Motor neuron (in vitro differentiated cells): ENCODE data around the gene DNAJC5. TPM values are rescaled to one million over a fixed set of nuclear protein-coding genes. Genes with fewer than 3 reads are reported as not detected.

Experiments used
- ATAC-seq, 8 experiments: fragments of 200-7000 bp; cut with Tn5 transposase; replicated peaks in 6 of 8; 2 replicates each; pipeline ENCODE4 v1.8.0; 2021; ENCODE audit warnings: mild to moderate bottlenecking in 8 of 8, moderate library complexity in 8 of 8
- H3K27ac ChIP-seq, 2 donors: fragments of 250-450 bp; sonication (Bioruptor Pico); 2 replicates each; pipeline ENCODE4 v1.9.0; 2021; ENCODE audit warnings: antibody characterized with exemption in 2 of 2, mild to moderate bottlenecking in 2 of 2, moderate library complexity in 1 of 2
- H3K4me1 ChIP-seq, 2 donors: fragments of 250-450 bp; sonication (Bioruptor Pico); replicated peaks in 1 of 2; 2 replicates each; pipeline ENCODE4 v1.6.1; 2021; ENCODE audit warnings: antibody characterized with exemption in 2 of 2, mild to moderate bottlenecking in 2 of 2, moderate library complexity in 1 of 2
- H3K4me3 ChIP-seq, 5 donors: fragments of 250-450 bp; sonication (Bioruptor Pico); 2 replicates each; pipeline ENCODE4 v1.9.0; 2021; ENCODE audit warnings: antibody characterized with exemption in 5 of 5, mild to moderate bottlenecking in 5 of 5, moderate library complexity in 4 of 5
- WGBS, 10 experiments: fragments of 450-650 bp; shearing (Covaris generic); methylation state at CpG; one replicate each; pipeline ENCODE4 v1.0.0; 2022; 5-methylcytosine and 5-hydroxymethylcytosine counted together
- in situ Hi-C, 9 experiments: fragments of 400-800 bp; cut with MboI; loops; one replicate each; pipeline ENCODE4 v1.15.0; 2021; ENCODE audit warnings: low sequenced_read_pairs in 9 of 9, low pct_unique_long_range_greater_than_20kb in 2 of 9; ENCODE audit not compliant: unreplicated experiment in 9 of 9
- total RNA-seq, 8 experiments: library from RNA; unstranded; fragments of 300-600 nt; gene quantifications; 2 replicates each; pipeline versions ENCODE4 v1.2.3 to v1.2.4, GENCODE V29; 2022

Gene DNAJC5
- total RNA-seq, 8 experiments from 2014 or later, result 31.7 to 80.7 (median 41.5) TPM

- in situ Hi-C loops, result no loop called here
Observed at GRCh38 chr20:63891061-63892002, 3.6 kb upstream of the DNAJC5 start.

GRCh38 chr20:63892402-63892801 is 2.5 kb upstream of the DNAJC5 start:
- WGBS, 10 experiments, result 40 to 100% (median 84%) methylated on average over 1 to 6 of the region's 7 CpGs; no CpG with 5 or more reads in 2 of the 10 experiments
- ATAC-seq, result no peak
- peaks cover 7 to 20% of the 10 kb centered on the region in 2 donors for H3K4me1 ChIP-seq
- no peak overlapping the region for H3K27ac ChIP-seq
- in situ Hi-C loops, result no loop called here
- no peak overlapping the region for H3K4me3 ChIP-seq

More at GRCh38 chr20:63891061-63892002, 3.6 kb upstream of the DNAJC5 start:
- H3K27ac ChIP-seq, result no peak overlapping the region
- ATAC-seq, result no peak
- H3K4me1 ChIP-seq, result peaks cover 0 to 11% of the 10 kb centered on the region in 2 donors
- 80 to 100% (median 86%) methylated on average over 1 to 19 of the region's 29 CpGs; no CpG with 5 or more reads in 3 of the 10 experiments for WGBS, 10 experiments
- no peak overlapping the region for H3K4me3 ChIP-seq

GRCh38 chr20:63893999-63894357 is 948 bp upstream of the DNAJC5 start:
- H3K4me3 ChIP-seq, result peak overlapping the region; percentile 51 to 67 (median 56)
- in situ Hi-C loops, result no loop called here
- ATAC-seq, result no peak
- WGBS, 10 experiments, result 0 to 44% (median 33%) methylated on average over 1 to 6 of the region's 6 CpGs; no CpG with 5 or more reads in 3 of the 10 experiments
- H3K27ac ChIP-seq, result no peak overlapping the region
- H3K4me1 ChIP-seq, result peaks cover 7 to 20% of the 10 kb centered on the region in 2 donors

DNA sequence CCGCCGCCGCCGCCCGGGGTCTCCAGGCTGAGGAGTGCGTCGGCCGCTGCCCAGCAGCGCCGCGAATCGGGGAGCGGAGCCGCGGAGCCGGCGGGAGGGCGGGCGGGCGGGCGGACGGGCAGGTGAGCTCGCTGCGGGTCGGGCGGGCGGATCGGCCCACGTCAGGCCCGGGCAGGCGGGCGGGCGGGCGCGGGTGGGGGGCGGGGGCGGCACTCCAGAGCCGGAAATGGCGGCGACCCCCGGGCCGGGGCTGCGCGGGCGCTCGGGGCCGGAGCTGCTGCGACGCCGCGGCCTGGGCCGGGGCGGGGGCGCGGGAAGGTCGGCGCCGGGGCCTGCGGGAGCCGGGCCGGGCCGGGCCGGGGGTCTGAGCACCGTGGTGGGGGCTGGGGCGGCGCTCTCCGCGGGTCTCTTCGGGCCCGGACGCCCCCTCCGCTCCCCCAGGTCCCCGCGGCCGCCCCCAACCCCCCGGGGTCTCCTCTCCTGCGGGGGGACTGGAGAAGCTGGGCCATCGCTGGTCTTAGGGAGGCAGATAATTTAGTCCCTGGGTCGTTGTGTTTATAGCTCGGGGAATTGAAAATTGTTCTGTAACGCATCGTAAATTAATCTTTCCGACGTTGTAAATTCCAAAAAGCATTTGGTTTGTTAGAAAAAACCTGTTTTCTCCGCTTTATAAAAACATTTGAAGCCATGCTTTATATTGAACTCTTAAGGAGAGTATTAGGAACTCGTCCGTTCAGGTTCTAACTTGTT is 451 bp downstream of the DNAJC5 start:
- peak in 5 of 8 experiments; percentile 1 to 29 (median 12) for ATAC-seq
- H3K27ac ChIP-seq, result peak overlapping the region; percentile 55 to 75

GRCh38 chr20:63895952-63896263 is 982 bp downstream of the DNAJC5 start:
- peak in 1 of 8 experiments; percentile 0 for ATAC-seq
- H3K27ac ChIP-seq, result no peak overlapping the region
- H3K4me3 ChIP-seq, result peak overlapping the region; percentile 51 to 67 (median 56)
- H3K4me1 ChIP-seq, result peaks cover 7 to 20% of the 10 kb centered on the region in 2 donors
- in situ Hi-C loops, result no loop called here
- WGBS, 10 experiments, result 0 to 20% (median 2%) methylated on average over 1 to 5 of the region's 5 CpGs

More for the DNA sequence above, 451 bp downstream of the DNAJC5 start:
- Histone ChIP-seq H3K4me1 (peaks cover 7 to 20% of the 10 kb centered on the region in 2 donors), H3K4me3 (peak overlapping the region; percentile 51 to 67 (median 56))
- 0 to 6% (median 0%) methylated on average over 2 to 5 of the region's 87 CpGs; no CpG with 5 or more reads in 2 of the 10 experiments for WGBS, 10 experiments
- in situ Hi-C loops, result no loop called here

DNA sequence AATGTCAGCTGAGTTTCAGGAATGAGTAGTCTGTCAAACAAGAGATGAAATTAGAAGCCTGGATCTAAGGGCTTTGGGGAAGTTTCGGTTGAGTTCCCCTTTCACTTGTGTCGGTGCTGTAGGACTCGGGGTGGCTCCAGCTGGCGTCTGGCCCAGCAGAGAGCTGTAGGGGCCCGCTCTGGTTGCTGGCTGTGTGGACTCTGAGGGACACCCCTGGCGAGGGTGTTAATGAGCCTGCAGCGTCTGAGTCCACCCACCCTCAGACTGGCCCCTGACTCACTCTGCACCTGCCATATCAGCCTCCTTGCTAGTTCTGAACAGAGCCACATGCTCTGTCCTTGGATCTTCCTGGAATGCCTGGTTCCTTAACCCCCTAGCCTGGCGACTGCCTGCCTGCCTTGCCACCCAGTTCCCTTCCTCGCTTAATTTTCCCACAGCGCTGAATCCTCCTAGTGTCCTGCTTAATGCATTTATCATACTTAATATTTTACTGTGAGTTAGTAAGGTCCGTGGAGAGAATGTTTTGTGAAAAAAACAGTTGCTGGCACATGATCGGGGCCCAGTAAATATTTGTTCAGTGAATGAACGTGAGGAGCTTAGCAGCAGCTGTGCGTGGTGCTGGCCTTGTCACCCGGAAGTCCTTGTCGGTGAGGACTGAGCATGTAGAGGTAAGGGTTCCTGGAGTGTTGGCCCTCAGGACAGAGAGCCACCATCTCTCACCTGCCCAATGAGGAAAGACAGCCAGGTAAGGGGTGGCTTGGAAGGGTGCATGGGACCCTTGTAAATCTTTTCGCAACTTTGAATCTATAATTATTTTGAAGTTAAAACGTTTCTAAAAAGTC is 1.6 kb downstream of the DNAJC5 start:
- in situ Hi-C loops, result no loop called here
- Histone ChIP-seq H3K27ac (peak overlapping the region in 1 of 2 donors; percentile 38), H3K4me1 (peaks cover 7 to 20% of the 10 kb centered on the region in 2 donors), H3K4me3 (peak overlapping the region; percentile 51 to 67 (median 56))
- peak; percentile 9 to 62 (median 36) for ATAC-seq
- 12 to 61% (median 40%) methylated on average over 3 to 14 of the region's 18 CpGs; no CpG with 5 or more reads in 1 of the 10 experiments for WGBS, 10 experiments

GRCh38 chr20:63897978-63898561 is 3.1 kb downstream of the DNAJC5 start:
- Histone ChIP-seq H3K4me3 (no peak overlapping the region), H3K4me1 (peaks cover 7 to 20% of the 10 kb centered on the region in 2 donors), H3K27ac (no peak overlapping the region)
- ATAC-seq, result no peak
- 82 to 100% (median 95%) methylated on average over 1 to 6 of the region's 6 CpGs; no CpG with 5 or more reads in 2 of the 10 experiments for WGBS, 10 experiments
- in situ Hi-C loops, result no loop called here

- no peak for ATAC-seq
- Histone ChIP-seq H3K4me1 (peaks cover 7 to 17% of the 10 kb centered on the region in 2 donors), H3K27ac (no peak overlapping the region), H3K4me3 (no peak overlapping the region)
- in situ Hi-C loops, result no loop called here
- WGBS, 10 experiments, result 80 to 100% (median 85%) methylated on average over 1 to 8 of the region's 10 CpGs; no CpG with 5 or more reads in 4 of the 10 experiments
Observed at GRCh38 chr20:63898882-63899558, 4.1 kb downstream of the DNAJC5 start.

DNA sequence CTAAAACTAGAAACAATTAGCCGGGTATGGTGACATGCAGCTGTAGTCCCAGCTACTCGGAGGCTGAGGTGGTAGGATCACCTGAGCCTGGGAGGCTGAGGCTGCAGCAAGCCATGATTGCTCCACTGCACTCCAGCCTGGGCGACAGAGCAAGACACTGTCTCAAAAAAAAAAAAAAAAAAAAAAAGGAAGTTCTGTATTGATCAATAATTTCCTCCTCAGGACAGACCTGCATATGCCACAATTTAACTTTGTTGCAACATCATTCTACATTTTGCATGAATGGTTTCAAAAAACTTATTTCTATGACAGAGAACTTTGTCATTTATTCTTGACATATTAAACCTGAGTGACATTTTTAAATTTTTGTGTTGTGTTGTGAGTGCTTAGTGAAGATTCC is 5.5 kb downstream of the DNAJC5 start:
- in situ Hi-C loops, result no loop called here
- Histone ChIP-seq H3K4me1 (peaks cover 7 to 15% of the 10 kb centered on the region in 2 donors), H3K27ac (no peak overlapping the region), H3K4me3 (no peak overlapping the region)
- ATAC-seq, result no peak
- 60 to 100% (median 93%) methylated on average over 1 to 2 of the region's 3 CpGs; no CpG with 5 or more reads in 5 of the 10 experiments for WGBS, 10 experiments

- no peak overlapping the region for H3K27ac ChIP-seq
- H3K4me1 ChIP-seq, result no peaks in the 10 kb centered on the region
- in situ Hi-C loops, result no loop called here
- ATAC-seq, result no peak
- WGBS, 10 experiments, result 78 to 100% (median 94%) methylated on average over 1 to 10 of the region's 11 CpGs
- no peak overlapping the region for H3K4me3 ChIP-seq
Observed at GRCh38 chr20:63903796-63904561, 9.1 kb downstream of the DNAJC5 start.

DNA sequence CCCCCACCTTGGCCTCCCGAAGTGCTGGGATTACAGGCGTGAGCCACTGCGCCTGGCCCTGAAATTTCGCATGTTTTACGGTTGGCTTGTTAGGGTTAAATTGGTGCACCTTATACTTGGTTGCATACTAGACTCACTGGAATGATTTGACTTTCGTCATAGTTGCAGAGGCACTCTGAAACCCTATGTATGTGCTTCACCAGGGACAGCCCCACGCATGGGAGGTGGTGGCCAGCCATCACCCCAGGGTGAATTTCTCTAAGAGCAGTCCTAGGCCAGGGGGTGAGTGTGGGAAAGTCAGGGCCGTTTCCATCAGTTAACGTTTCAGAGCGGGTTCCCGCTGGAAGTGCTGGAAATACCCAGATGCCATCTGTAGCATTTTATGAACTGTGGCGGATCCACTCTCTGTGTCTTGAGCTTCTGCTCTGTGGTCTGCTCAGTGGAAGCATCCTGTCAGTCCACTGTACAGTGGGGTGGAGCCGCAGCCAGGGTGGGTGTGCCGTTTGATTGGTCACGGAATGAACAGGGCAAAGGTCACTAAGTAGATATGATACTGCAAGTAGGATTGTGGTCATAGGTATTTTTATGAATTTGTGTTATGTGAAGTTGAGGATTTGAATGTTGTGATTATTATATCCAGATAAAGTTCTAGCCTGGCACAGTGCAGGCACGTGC is 13.2 kb downstream of the DNAJC5 start:
- 21 to 94% (median 86%) methylated on average over 2 to 12 of the region's 16 CpGs; no CpG with 5 or more reads in 3 of the 10 experiments for WGBS, 10 experiments
- in situ Hi-C loops, result no loop called here

More for the DNA sequence above, 13.2 kb downstream of the DNAJC5 start:
- H3K4me1 ChIP-seq, result no peaks in the 10 kb centered on the region
- no peak overlapping the region for H3K4me3 ChIP-seq
- H3K27ac ChIP-seq, result no peak overlapping the region
- peak in 2 of 8 experiments; percentile 22 to 64 for ATAC-seq
